Neural cell (in vitro differentiated cells): Measurements from ENCODE around the gene RAB11FIP4.

Source experiments
- CTCF ChIP-seq: fragments of 450-650 bp; IDR thresholded peaks from 2 replicates; pipeline ENCODE4 v1.5.1; 2014; ENCODE audit warnings: antibody characterized with exemption, mild to moderate bottlenecking, moderate library complexity; ENCODE audit not compliant: poor library complexity, severe bottlenecking
- EP300 ChIP-seq: fragments of 450-650 bp; conservative IDR thresholded peaks from 2 replicates; pipeline ENCODE4 v1.6.1; 2014; ENCODE audit warnings: antibody characterized with exemption, mild to moderate bottlenecking, moderate library complexity; ENCODE audit not compliant: poor library complexity, severe bottlenecking
- EZH2 ChIP-seq: fragments of 200-600, 300-800 bp; shearing (Covaris generic), sonication (generic); IDR thresholded peaks from 2 replicates; pipeline ENCODE4 v1.6.1; 2014; ENCODE audit warnings: antibody characterized with exemption, low read length, borderline replicate concordance, mild to moderate bottlenecking; ENCODE audit not compliant: insufficient read depth, poor library complexity, severe bottlenecking
- MXI1 ChIP-seq: fragments of 450-650 bp; conservative IDR thresholded peaks from 2 replicates; pipeline ENCODE4 v1.6.1; 2014; ENCODE audit warnings: antibody characterized with exemption, mild to moderate bottlenecking; ENCODE audit not compliant: poor library complexity, severe bottlenecking
- POLR2AphosphoS5 ChIP-seq: IDR thresholded peaks from 2 replicates; pipeline ENCODE4 v1.6.1; 2012
- RAD21 ChIP-seq: fragments of 450-650 bp; conservative IDR thresholded peaks from 2 replicates; pipeline ENCODE4 v1.6.1; 2014; ENCODE audit warnings: antibody characterized with exemption, mild to moderate bottlenecking, moderate library complexity
- REST ChIP-seq: IDR thresholded peaks from 2 replicates; pipeline ENCODE4 v1.6.1; 2012; ENCODE audit warnings: borderline replicate concordance
- SMC3 ChIP-seq: fragments of 450-650 bp; conservative IDR thresholded peaks from 2 replicates; pipeline ENCODE4 v1.6.1; 2014; ENCODE audit warnings: antibody characterized with exemption, mild to moderate bottlenecking, moderate library complexity; ENCODE audit not compliant: poor library complexity
- TAF1 ChIP-seq: IDR thresholded peaks from 2 replicates; pipeline ENCODE4 v1.6.1; 2012; ENCODE audit warnings: low read depth

GRCh38 chr17:31533546-31534155 lies 142.2 kb downstream of the RAB11FIP4 start:
- TF ChIP-seq RAD21 (no peak), EZH2 (no peak), TAF1 (no peak), CTCF (no peak), POLR2AphosphoS5 (no peak), SMC3 (no peak), EP300 (no peak), REST (no peak), MXI1 (no peak)
